GM12878 (cell line): Measurements from ENCODE around the gene CCHCR1. TPM values are rescaled to one million over a fixed set of nuclear protein-coding genes. Genes with fewer than 3 reads are reported as not detected.

Experiments
- ATAC-seq: fragments of 200-7000 bp; cut with Tn5 transposase; 3 replicates; pipeline ENCODE4 v1.9.1; 2020; ENCODE audit warnings: mild to moderate bottlenecking, moderate library complexity
- BruUV-seq: library from RNA; stranded (reverse); fragments of 400-500 nt; replicated peaks from 2 replicates; lab custom pipeline; 2021; lab: Mats Ljungman, UMichigan
- CTCF ChIA-PET: fragments of 300-600 bp; sonication (Branson Sonifier 250); formaldehyde crosslinking; extraction: SDS; loops from one replicate; lab custom pipeline; 2021; ENCODE audit warnings: inconsistent platforms; lab: Yijun Ruan, JAX
- POLR2A ChIA-PET: fragments of 350-600 bp; formaldehyde crosslinking; extraction: SDS; loops from one replicate; lab custom pipeline; 2021; ENCODE audit warnings: inconsistent platforms; lab: Charles Lee
- RAD21 ChIA-PET: fragments of 300-600 bp; sonication (Branson Sonifier 250); formaldehyde crosslinking; loops from one replicate; lab custom pipeline; 2023; ENCODE audit warnings: antibody characterized with exemption; ENCODE audit not compliant: unreplicated experiment; lab: Charles Lee
- SMC1A ChIA-PET: fragments of 300-600 bp; sonication (Branson Sonifier 250); formaldehyde crosslinking; loops from one replicate; lab custom pipeline; 2023; ENCODE audit not compliant: unreplicated experiment, uncharacterized antibody; lab: Charles Lee
- DNase-seq: peaks from one replicate; pipeline ENCODE4 v3.0.0-alpha.2; 2011; ENCODE audit warnings: low read depth, low spot score
- FAIRE-seq: peaks from 3 replicates; lab custom pipeline; 2011; peaks lifted over from hg19 to GRCh38; lab: Jason Lieb, UNC
- H2AFZ ChIP-seq: 2 replicates; pipeline ENCODE4 v1.6.0; 2011; ENCODE audit warnings: low read depth, low read length, control low read depth; ENCODE audit not compliant: control insufficient read depth
- H3K27ac ChIP-seq: 2 replicates; pipeline ENCODE4 v1.5.1; 2011; ENCODE audit warnings: control low read depth; ENCODE audit not compliant: control insufficient read depth, insufficient read depth
- H3K27me3 ChIP-seq, 2 experiments: replicated peaks in 1 of 2; 2 replicates each; pipeline versions ENCODE4 v1.6.0 to v1.6.1; 2011; ENCODE audit warnings: low read length in 1 of 2; ENCODE audit not compliant: control insufficient read depth in 2 of 2, insufficient read depth in 2 of 2
- H3K36me3 ChIP-seq, 2 experiments: 2 replicates each; pipeline ENCODE4 v1.5.1; 2011; ENCODE audit warnings: low read length in 1 of 2; ENCODE audit not compliant: control insufficient read depth in 2 of 2, insufficient read depth in 2 of 2
- H3K4me1 ChIP-seq: 2 replicates; pipeline ENCODE4 v1.6.1; 2011; ENCODE audit warnings: mild to moderate bottlenecking, low read length, moderate library complexity, mixed read lengths; ENCODE audit not compliant: control insufficient read depth, insufficient read depth
- H3K4me2 ChIP-seq: 2 replicates; pipeline ENCODE4 v1.6.0; 2011; ENCODE audit warnings: control low read depth; ENCODE audit not compliant: control insufficient read depth, insufficient read depth
- H3K4me3 ChIP-seq: fragments of 200-600 bp; sonication (generic); 2 replicates; pipeline ENCODE4 v1.5.1; 2016
- H3K79me2 ChIP-seq: 2 replicates; pipeline ENCODE4 v1.6.0; 2011; ENCODE audit warnings: low read length; ENCODE audit not compliant: control insufficient read depth, insufficient read depth
- H3K9ac ChIP-seq: 2 replicates; pipeline ENCODE4 v1.8.0; 2011; ENCODE audit warnings: low read length, control low read depth, mixed read lengths; ENCODE audit not compliant: control insufficient read depth, insufficient read depth
- H3K9me3 ChIP-seq: replicated peaks from 3 replicates; pipeline ENCODE4 v1.5.1; 2011; ENCODE audit warnings: mild to moderate bottlenecking, low read length; ENCODE audit not compliant: control insufficient read depth, insufficient read depth
- H4K20me1 ChIP-seq: 2 replicates; pipeline ENCODE4 v1.6.0; 2011; ENCODE audit not compliant: control insufficient read depth, insufficient read depth
- BCL11A ChIP-seq: IDR thresholded peaks from 2 replicates; pipeline ENCODE4 v1.6.1; 2011; ENCODE audit warnings: low read depth, low read length
- CHD1 ChIP-seq: IDR thresholded peaks from 2 replicates; pipeline ENCODE4 v1.6.1; 2012; ENCODE audit warnings: low read depth, low read length, improper control_type of control experiment
- MYB ChIP-seq: fragments of 150-350 bp; IDR thresholded peaks from 2 replicates; pipeline ENCODE4 v1.6.1; 2014; ENCODE audit warnings: mild to moderate bottlenecking, low read depth, low read length, borderline replicate concordance
- STAT3 ChIP-seq: IDR thresholded peaks from 2 replicates; pipeline ENCODE4 v1.6.1; 2011; ENCODE audit warnings: low read depth, low read length, improper control_type of control experiment
- WGBS: methylation state at CpG from one replicate; pipeline ENCODE4 v1.1.6; 2016; ENCODE audit warnings: low lambda C conversion rate; ENCODE audit not compliant: insufficient replicate concordance, insufficient coverage; ENCODE audit errors: missing lambda C conversion rate; 5-methylcytosine and 5-hydroxymethylcytosine counted together
- in situ Hi-C: fragments of 300-500 bp; cut with MboI; formaldehyde crosslinking; loops from 9 replicates; pipeline ENCODE4 v1.14.3; 2018; ENCODE audit warnings: mixed read lengths
- intact Hi-C: fragments of 100-400 bp; cut with micrococcal nuclease; formaldehyde crosslinking; loops from one replicate; pipeline ENCODE4 v1.14.2; 2022; ENCODE audit not compliant: unreplicated experiment
- polyA plus RNA-seq, 11 experiments: library from polyadenylated mRNA; depleted of rRNA in 4 of 11; unstranded in 6 of 11; stranded (reverse) in 5 of 11; fragments of >200 nt; fragmentation: Nextera tagmentation in 4 of 11; fragmentation: Illumina TruSeq in 1 of 11; extraction: Ambion mirVana in 4 of 11; extraction: Trizol in 1 of 11; gene quantifications; 1 replicate in 1 of 11; 2 replicates in 10 of 11; pipeline versions ENCODE4 v1.2.1 to v1.2.3, GENCODE V29; 2011 to 2016; ENCODE audit warnings: inconsistent platforms in 2 of 11, missing spikeins in 2 of 11, low read depth in 1 of 11
- total RNA-seq, 4 experiments: library from RNA; depleted of rRNA in 3 of 4; stranded (reverse); fragments of >200 nt in 3 of 4; fragmentation: Illumina TruSeq in 1 of 4; extraction: Trizol in 1 of 4; gene quantifications; 2 replicates each; pipeline versions ENCODE4 v1.2.1 to v1.2.3, GENCODE V29; 2013 to 2021
- TF ChIP-seq, protein P1 (sequence below), 3 experiments: IDR thresholded peaks in 2 of 3; conservative IDR thresholded peaks in 1 of 3; 2 replicates each; pipeline ENCODE4 v1.5.1; 2011; ENCODE audit warnings: low read depth in 3 of 3, low read length in 3 of 3, mild to moderate bottlenecking in 3 of 3, control low read depth in 2 of 3, moderate library complexity in 2 of 3, inconsistent platforms in 1 of 3, mixed read lengths in 1 of 3; ENCODE audit not compliant: control insufficient read depth in 2 of 3, insufficient read depth in 1 of 3; ENCODE audit errors: extremely low read depth in 1 of 3

CCHCR1 gene
- total and polyA plus RNA-seq, 10 of the 15 experiments (the other 5 are each of a cell fraction or from before 2014, with no cell fraction given), result 1.0 to 35.2 (median 24.7) TPM

DNA sequence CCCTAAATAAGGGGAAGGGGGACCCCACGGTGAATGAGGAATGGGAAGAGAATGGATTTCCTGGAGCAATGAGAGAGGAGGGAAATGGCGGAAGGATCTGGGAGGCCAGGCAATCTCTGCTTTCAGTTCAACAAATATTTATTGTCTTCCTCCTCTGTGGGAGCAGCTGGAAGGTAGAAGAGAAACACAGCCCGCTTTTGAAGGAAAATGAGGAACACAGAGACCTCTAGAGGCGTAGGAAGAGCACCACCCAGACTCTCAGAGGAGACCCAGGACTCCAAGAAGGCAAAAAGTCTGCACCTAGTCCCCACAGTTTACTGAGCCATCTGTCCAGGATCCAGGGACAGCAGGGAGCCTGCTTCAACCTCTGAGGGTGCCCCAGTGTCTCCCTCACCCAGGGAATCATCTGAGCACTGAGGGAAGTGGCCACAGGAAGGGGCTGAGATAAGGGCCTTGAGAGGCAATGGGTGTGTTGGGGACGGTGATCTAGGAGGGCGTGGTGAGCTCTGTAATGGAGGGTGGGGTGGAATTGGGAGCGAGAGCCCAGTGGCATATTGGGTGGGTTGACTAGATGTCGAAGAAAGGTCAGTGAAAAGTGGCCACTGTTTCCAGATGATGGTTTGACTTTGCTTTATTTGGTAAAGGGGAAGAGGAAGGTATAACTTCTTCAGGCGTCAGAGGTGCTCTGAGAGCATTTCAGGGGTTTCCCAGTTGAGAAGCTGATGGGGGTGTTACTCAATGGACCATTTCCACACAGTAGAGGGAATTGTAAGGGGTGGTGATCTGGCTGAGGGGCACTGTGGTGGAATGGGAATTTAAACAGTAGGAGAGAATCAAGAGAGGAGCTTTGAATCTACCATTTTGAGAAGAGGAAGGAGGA lies 42.4 kb downstream of the CCHCR1 start:
- DNase-seq (no peak), ATAC-seq (peak; percentile 21; the same call in 2 of the 3 replicates)
- Histone ChIP-seq H3K4me1 (no peaks in the 10 kb centered on the region), H3K4me3 (no peak overlapping the region), H3K79me2 (no peaks in the 10 kb centered on the region), H3K27me3 (peaks cover 3 to 4% of the 10 kb centered on the region in 2 experiments; a peak in 3 of 4 replicates), H3K27ac (no peak overlapping the region), H3K9me3 (no peaks in the 10 kb centered on the region), H4K20me1 (no peaks in the 10 kb centered on the region), H3K9ac (no peak overlapping the region)
- TF ChIP-seq MYB, result no peak
- TF ChIP-seq CHD1, result no peak
- no peak for TF ChIP-seq BCL11A
- TF ChIP-seq STAT3, result no peak
- TF ChIP-seq, protein P1, sequence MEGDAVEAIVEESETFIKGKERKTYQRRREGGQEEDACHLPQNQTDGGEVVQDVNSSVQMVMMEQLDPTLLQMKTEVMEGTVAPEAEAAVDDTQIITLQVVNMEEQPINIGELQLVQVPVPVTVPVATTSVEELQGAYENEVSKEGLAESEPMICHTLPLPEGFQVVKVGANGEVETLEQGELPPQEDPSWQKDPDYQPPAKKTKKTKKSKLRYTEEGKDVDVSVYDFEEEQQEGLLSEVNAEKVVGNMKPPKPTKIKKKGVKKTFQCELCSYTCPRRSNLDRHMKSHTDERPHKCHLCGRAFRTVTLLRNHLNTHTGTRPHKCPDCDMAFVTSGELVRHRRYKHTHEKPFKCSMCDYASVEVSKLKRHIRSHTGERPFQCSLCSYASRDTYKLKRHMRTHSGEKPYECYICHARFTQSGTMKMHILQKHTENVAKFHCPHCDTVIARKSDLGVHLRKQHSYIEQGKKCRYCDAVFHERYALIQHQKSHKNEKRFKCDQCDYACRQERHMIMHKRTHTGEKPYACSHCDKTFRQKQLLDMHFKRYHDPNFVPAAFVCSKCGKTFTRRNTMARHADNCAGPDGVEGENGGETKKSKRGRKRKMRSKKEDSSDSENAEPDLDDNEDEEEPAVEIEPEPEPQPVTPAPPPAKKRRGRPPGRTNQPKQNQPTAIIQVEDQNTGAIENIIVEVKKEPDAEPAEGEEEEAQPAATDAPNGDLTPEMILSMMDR (IDR thresholded peaks at IDR 0.05 in 2 of 3, conservative IDR thresholded peaks at IDR 0.05 in 1 of 3; ENCODE audit: control insufficient read depth in 2 of 3, extremely low read depth in 1 of 3, insufficient read depth in 1 of 3, low read depth in 3 of 3, low read length in 3 of 3), result 0 out of 6 replicates have a peak, but pooled peaks of 1 of the 3 experiments have one; percentile 15
- TF ChIP-seq, all 136 proteins: peak for 1
- Histone ChIP-seq H3K4me2 (no peak overlapping the region), H2AFZ (no peak overlapping the region; the same call in 1 of the 2 replicates), H3K36me3 (no peaks in the 10 kb centered on the region)
- no peak for FAIRE-seq
- ChIA-PET RAD21 (interaction anchor here (0.6 to 1.0 kb wide), 2 partner anchors 12 to 202 kb away, joined by 3 read pairs; no protein-coding TSS in a partner anchor), SMC1A (interaction anchor here (1.0 kb wide), 2 partner anchors 17 to 28 kb away, joined by 3 to 5 read pairs; no protein-coding TSS in a partner anchor), POLR2A (no interaction called here), CTCF (interaction anchor here (1.0 to 3.0 kb wide), 5 partner anchors 12 to 35 kb away, joined by 3 to 11 read pairs (median 3); no protein-coding TSS in a partner anchor)
- BruUV-seq, result no TSS peak
- in situ Hi-C loops (no loop called here), intact Hi-C loops (no loop called here)
- 24% methylated on average over 9 of the region's 9 CpGs for WGBS
